ENCODE results near the gene PCGF3.

DNA sequence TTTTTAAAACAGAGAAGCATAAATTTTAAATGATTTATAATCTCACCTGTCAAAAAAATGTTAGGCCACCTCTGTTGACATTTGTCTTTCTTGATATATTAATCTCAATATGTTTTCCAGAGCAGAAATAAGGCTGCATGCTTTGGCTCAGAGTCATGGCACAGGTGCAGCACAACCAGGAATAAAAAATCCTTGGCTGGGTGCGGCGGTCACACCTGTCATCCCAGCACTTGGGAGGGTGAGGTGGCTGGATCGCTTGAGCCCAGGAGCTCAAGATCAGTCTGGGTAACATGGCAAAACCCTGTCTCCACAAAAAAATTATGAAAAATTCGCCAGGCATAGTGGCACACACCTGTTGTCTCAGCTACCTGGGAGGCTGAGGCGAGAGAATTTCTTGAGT lies 102.2 kb downstream of the PCGF3 start:
- TF ChIP-seq, protein P1, sequence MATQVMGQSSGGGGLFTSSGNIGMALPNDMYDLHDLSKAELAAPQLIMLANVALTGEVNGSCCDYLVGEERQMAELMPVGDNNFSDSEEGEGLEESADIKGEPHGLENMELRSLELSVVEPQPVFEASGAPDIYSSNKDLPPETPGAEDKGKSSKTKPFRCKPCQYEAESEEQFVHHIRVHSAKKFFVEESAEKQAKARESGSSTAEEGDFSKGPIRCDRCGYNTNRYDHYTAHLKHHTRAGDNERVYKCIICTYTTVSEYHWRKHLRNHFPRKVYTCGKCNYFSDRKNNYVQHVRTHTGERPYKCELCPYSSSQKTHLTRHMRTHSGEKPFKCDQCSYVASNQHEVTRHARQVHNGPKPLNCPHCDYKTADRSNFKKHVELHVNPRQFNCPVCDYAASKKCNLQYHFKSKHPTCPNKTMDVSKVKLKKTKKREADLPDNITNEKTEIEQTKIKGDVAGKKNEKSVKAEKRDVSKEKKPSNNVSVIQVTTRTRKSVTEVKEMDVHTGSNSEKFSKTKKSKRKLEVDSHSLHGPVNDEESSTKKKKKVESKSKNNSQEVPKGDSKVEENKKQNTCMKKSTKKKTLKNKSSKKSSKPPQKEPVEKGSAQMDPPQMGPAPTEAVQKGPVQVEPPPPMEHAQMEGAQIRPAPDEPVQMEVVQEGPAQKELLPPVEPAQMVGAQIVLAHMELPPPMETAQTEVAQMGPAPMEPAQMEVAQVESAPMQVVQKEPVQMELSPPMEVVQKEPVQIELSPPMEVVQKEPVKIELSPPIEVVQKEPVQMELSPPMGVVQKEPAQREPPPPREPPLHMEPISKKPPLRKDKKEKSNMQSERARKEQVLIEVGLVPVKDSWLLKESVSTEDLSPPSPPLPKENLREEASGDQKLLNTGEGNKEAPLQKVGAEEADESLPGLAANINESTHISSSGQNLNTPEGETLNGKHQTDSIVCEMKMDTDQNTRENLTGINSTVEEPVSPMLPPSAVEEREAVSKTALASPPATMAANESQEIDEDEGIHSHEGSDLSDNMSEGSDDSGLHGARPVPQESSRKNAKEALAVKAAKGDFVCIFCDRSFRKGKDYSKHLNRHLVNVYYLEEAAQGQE (IDR thresholded peaks at IDR 0.05; ENCODE audit: low read depth): no peak
- no peak for TF ChIP-seq CEBPB (IDR thresholded peaks at IDR 0.05)
- TF ChIP-seq, protein P2, sequence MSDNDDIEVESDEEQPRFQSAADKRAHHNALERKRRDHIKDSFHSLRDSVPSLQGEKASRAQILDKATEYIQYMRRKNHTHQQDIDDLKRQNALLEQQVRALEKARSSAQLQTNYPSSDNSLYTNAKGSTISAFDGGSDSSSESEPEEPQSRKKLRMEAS (IDR thresholded peaks at IDR 0.05): no peak
- no peak for TF ChIP-seq ZBTB7A (IDR thresholded peaks at IDR 0.05; ENCODE audit: low read depth)
- TF ChIP-seq YY1 (IDR thresholded peaks at IDR 0.05; ENCODE audit: low read depth): no peak
- TF ChIP-seq EGR1 (IDR thresholded peaks at IDR 0.05): no peak
- no peak for TF ChIP-seq CREB1 (IDR thresholded peaks at IDR 0.05; ENCODE audit: low read depth)
- TF ChIP-seq EP300 (IDR thresholded peaks at IDR 0.05; ENCODE audit: borderline replicate concordance): no peak
- TF ChIP-seq, protein P3, sequence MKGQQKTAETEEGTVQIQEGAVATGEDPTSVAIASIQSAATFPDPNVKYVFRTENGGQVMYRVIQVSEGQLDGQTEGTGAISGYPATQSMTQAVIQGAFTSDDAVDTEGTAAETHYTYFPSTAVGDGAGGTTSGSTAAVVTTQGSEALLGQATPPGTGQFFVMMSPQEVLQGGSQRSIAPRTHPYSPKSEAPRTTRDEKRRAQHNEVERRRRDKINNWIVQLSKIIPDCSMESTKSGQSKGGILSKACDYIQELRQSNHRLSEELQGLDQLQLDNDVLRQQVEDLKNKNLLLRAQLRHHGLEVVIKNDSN (IDR thresholded peaks at IDR 0.05): no peak
- TF ChIP-seq TCF12 (IDR thresholded peaks at IDR 0.05; ENCODE audit: low read depth): no peak
